GM19193 (cell line): ENCODE measurements around the gene CACNB2.

Experiments used
- POLR2A ChIP-seq: IDR thresholded peaks from 4 replicates; pipeline ENCODE4 v1.6.1; 2011; ENCODE audit not compliant: insufficient read depth, insufficient read length; ENCODE audit errors: extremely low read depth

The CACNB2 gene

DNA sequence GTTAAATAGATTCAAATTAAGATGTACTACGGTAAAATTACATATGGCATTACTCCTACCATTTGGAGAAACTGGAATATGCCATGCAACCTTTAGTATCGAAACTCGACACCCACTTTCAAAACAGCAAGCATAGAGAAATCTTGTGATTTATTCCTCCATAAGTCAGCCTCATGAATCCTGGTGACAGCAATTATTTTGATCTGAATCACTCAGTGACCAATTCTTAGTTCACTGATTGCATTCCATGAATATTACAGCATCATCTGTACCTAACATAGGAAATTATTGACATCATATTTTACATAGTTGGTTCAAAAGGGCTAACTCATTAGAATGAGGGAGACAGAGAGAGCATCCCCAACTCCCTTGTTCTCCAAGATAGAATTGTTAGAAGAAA, 89.6 kb downstream of the CACNB2 start:
- no peak for TF ChIP-seq POLR2A

GRCh38 chr10:18230794-18231193, 90.6 kb downstream of the CACNB2 start:
- no peak for TF ChIP-seq POLR2A

DNA sequence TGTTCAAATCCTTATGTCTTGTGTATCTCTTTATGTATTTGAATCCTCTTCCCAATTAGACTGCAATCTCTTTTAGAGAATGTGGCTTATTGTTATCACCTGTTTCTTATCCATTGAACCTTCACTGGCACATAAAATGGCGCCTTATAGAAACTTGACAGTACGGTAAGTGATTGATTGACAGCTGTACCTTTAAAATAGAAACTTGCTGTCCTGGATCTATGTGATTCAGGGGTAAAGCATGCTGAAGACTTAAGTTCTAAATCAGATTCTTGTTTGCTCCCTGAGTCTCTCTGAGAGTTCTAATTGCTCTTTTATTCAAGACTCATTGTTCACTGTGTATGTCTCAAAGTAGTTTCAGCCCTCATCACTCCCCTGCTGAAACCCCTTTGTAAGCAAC, 91.3 kb downstream of the CACNB2 start:
- TF ChIP-seq POLR2A = no peak

DNA sequence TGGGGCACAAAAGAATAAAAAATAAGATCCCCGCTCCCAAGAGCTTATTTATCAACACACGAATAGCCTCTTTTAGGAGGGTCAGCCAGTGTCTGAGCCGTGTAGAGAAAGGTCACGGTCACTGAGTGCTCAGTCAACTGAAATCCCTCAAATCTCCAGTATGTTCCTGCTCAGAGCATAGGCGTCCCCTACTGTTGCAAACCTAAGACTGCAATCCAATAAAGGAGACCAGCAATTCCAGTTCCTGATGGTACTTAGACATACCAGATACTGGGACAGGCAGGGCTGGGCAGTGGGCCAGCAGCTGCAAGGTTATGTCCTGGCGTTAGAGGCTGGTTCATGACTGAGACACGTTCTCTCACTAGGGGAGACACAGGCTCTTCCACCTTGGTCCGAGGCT, 93.6 kb downstream of the CACNB2 start:
- no peak for TF ChIP-seq POLR2A

GRCh38 chr10:18235477-18235876, 95.3 kb downstream of the CACNB2 start:
- TF ChIP-seq POLR2A = no peak

GRCh38 chr10:18236756-18237155, 96.5 kb downstream of the CACNB2 start:
- no peak for TF ChIP-seq POLR2A

DNA sequence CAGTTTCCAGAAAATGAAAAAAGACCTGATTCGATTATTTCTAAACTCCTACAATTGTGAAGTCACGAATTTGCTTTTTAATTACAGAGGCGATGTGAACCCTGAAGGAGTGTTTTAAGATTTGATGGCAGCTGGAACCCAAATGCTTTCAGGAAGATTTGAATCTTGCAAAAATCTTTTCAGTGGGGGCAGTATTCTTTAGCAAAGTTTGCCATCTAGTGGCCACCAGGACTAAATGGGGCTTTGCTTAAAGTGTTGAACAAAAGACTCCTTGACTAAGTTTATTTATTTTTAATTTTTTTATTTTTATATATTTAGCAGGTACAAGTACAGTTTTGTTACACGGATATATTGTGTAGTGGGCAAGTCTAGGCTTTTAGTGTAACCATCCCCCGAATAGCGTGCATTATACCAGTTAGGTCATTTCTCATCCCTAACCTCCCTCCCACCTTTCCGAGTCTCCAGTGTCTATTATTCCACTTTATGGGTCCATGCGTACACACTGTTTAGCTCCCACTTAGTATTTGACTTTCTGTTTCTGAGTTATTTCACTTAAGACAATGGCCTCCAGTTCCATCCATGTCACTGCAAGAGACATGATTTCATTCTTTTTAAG, 98.8 kb downstream of the CACNB2 start:
- TF ChIP-seq POLR2A = no peak

GRCh38 chr10:18240185-18240882, 100.1 kb downstream of the CACNB2 start:
- no peak for TF ChIP-seq POLR2A

- TF ChIP-seq POLR2A = no peak
These were observed 106.7 kb downstream of the CACNB2 start for GRCh38 chr10:18246967-18247366.

DNA sequence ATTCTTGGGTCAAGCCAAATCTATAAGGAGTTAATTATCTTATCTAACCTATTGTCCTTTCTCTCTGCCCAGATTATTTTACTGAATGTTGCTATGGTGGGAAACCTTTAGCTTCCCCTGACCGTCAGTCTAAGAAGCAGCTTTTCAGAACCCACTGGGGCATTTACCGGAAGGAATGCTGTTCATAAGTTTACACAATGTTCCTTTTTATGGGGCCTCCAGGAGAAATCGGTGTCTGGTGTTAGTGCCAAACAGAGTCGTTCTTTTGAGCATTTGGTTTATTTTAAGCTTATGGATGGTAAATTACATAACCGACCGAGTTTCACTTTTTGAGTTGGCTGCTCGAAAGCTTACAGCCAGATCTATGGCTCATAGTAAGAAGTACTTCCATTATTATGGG, 111.9 kb downstream of the CACNB2 start:
- TF ChIP-seq POLR2A = no peak

DNA sequence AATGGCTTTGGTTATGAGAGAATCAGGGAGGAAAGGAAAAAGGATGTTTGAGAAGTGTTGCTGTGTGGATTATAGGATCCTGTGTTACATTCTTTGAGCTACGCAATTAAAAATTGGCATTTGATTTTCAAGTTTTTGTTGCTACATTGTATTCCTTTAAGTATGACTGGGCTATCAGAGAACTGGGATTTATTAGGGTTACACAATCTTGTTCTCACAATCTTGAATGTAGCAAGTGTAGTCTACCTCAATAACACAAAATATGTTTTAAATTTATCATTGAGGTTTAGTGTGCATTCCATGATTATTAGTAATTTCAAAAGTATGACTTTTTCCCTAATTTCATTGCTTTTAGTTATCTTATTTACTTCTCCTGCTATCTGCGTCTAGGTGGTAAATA, 113.9 kb downstream of the CACNB2 start:
- TF ChIP-seq POLR2A = no peak

DNA sequence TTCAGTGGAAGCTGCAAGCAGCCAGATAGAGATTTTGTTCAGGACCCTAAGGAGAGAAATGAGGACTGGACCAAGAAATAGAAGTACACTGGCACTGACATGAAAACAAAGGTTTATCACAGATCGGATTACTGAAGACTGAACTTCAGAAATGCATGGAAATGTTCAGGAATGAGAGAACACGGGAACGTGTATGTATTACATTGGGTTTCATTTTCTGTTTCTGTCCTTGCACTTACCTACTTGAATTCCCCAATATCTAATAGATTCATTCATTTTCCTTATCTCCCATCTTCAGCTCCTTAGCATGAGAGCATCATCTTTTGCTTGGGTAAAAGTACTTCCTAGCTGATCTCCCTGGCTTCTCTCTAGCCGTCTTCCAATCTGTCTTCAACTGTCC, 114.5 kb downstream of the CACNB2 start:
- no peak for TF ChIP-seq POLR2A

DNA sequence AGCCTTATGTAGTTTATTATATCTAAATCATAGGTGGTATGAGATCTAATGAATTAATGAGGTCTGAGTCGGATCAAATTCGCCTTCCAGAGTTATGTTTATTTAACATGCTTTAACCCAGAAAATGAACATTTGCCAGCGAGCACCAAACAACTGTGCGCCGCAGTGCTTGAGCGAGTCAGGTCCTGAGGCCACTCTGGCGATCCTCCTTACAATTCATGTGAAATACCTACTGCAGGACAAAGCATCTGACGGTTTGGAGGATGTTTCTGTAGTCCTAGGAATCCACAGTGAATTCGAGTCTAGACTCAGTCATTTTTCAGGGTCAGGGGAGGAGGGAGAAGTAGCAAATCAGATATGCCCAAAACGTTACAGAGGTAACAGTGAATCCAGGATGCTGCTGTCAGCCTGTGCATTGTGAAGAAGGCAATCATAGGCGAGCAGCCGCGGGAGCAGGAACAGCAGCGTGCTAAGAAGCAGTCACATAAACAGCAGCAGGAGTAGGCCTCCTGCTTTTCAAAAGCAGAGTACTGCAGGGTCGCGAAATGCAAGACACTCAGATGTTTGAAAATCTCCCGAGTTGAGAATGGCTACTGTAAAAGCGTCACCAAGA, 120.2 kb downstream of the CACNB2 start:
- no peak for TF ChIP-seq POLR2A

- TF ChIP-seq POLR2A = no peak
These were observed 120.9 kb downstream of the CACNB2 start for GRCh38 chr10:18261063-18261610.

GRCh38 chr10:18261768-18262231, 121.6 kb downstream of the CACNB2 start:
- TF ChIP-seq POLR2A = no peak
